ENCODE results near the gene CARD19. TPM values are rescaled to one million over a fixed set of nuclear protein-coding genes. Genes with fewer than 3 reads are reported as not detected.

CARD19 gene
- total and polyA plus RNA-seq, 2 experiments from 2014 or later: 36.8 to 48.3 TPM

DNA sequence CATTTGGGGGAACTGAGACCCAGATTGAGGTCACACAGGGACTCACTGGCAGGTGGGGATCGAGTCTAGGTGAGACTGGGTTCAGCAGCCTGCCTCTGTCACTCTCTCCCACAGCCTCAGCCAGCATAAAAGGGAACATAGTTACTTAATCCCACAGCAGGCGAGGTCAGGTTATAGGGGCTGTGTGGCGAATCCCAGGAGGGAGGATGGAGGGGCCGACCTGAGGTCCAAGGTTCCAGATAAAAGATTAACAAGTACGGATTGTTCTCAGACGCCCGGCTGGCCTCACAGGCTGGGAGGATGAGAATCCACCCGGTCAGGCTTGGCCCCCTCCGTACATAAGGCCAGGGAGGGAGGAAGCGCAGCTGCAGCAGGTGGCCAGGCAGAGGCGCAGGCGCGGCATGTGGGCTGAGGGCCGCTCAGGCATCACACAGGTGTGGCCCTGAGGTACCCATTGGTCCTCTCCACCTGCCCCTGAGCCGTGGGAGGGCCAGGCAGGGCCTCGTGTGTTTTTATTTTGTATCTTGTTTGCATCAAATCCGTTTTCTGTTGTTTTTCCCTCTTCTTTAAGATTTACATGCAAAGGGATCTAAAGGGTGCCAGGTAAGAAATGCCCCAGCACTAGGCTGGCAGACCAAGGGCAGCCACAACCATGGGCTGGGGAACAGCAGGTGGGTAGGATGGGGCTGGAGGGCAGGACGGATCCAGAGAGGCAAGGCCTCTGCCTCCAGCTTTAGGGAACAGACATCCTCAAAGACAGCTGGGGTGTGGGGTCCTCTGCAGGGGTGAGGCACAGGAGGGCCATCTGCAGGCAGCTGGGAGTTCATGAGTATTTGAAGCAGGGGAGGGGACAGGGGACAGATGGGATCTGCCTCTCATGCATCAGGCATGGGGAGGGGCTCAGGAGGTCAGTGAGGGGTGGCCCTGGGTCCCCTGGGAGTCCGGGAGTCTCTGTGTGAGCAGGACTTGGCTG, 33.9 kb upstream of the CARD19 start:
- H3K27me3 ChIP-seq (ENCODE audit: insufficient read depth): peaks cover 4% of the 10 kb centered on the region
- H3K27ac Mint-ChIP-seq: no peak overlapping the region
- H3K36me3 Mint-ChIP-seq (ENCODE audit: low read depth): no peaks in the 10 kb centered on the region
- H3K27ac ChIP-seq (ENCODE audit: low read depth): no peak overlapping the region
- H3K9me3 Mint-ChIP-seq: no peaks in the 10 kb centered on the region
- H3K36me3 ChIP-seq (ENCODE audit: insufficient read depth): no peaks in the 10 kb centered on the region
- peaks cover 20% of the 10 kb centered on the region; the same call in 1 of the 2 replicates for H3K4me1 ChIP-seq (ENCODE audit: insufficient read depth)
- no peaks in the 10 kb centered on the region for H3K79me2 ChIP-seq (replicated peaks; ENCODE audit: insufficient read depth)
- no peaks in the 10 kb centered on the region for H4K20me1 ChIP-seq (replicated peaks; ENCODE audit: insufficient read depth)
- ATAC-seq (peak; percentile 36), DNase-seq (ENCODE audit: low spot score) (peak; percentile 72)
- H3K9me2 ChIP-seq (ENCODE audit: insufficient read depth): no peaks in the 10 kb centered on the region
- H3K27me3 Mint-ChIP-seq (ENCODE audit: insufficient read depth, low read depth, poor library complexity): peaks cover 18% of the 10 kb centered on the region
- H3K4me2 ChIP-seq: no peak overlapping the region; the same call in 1 of the 2 replicates
- no peak overlapping the region for H2AFZ ChIP-seq
- H3F3A ChIP-seq (replicated peaks; ENCODE audit: low read depth): 0 out of 2 replicates have a peak, but pooled peaks cover 5% of the 10 kb centered on the region
- H3K4me1 Mint-ChIP-seq: peaks cover 26% of the 10 kb centered on the region
- H3K4me3 ChIP-seq: no peak overlapping the region
- H3K4me3 Mint-ChIP-seq: no peak overlapping the region
- TF ChIP-seq CTCF (conservative IDR thresholded peaks at IDR 0.05; ENCODE audit: low read depth in 2 of 2) (peak in 1 of 2 experiments; percentile 59; a peak in 3 of 4 replicates), JUNB (IDR thresholded peaks at IDR 0.05; ENCODE audit: unreplicated experiment) (no peak), EZH2 (IDR thresholded peaks at IDR 0.05; ENCODE audit: low read depth, unreplicated experiment) (no peak), ZNF462 (CRISPR knock-in tag; IDR thresholded peaks at IDR 0.05) (no peak), STAT1 (IDR thresholded peaks at IDR 0.05; ENCODE audit: unreplicated experiment) (no peak), REST (IDR thresholded peaks at IDR 0.05; ENCODE audit: unreplicated experiment) (no peak), ZNF114 (CRISPR knock-in tag; IDR thresholded peaks at IDR 0.05) (no peak), ZNF331 (CRISPR knock-in tag; IDR thresholded peaks at IDR 0.05; ENCODE audit: low read depth) (no peak)
- TF ChIP-seq, protein P1, sequence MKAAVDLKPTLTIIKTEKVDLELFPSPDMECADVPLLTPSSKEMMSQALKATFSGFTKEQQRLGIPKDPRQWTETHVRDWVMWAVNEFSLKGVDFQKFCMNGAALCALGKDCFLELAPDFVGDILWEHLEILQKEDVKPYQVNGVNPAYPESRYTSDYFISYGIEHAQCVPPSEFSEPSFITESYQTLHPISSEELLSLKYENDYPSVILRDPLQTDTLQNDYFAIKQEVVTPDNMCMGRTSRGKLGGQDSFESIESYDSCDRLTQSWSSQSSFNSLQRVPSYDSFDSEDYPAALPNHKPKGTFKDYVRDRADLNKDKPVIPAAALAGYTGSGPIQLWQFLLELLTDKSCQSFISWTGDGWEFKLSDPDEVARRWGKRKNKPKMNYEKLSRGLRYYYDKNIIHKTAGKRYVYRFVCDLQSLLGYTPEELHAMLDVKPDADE (IDR thresholded peaks at IDR 0.05): no peak
